22Rv1 (cell line): ENCODE data around the gene DPCD.

Experiments
- ZFX ChIP-seq: fragments of 450-650 bp; IDR thresholded peaks from 2 replicates; pipeline ENCODE4 v1.6.1; 2017; ENCODE audit warnings: antibody characterized with exemption, borderline replicate concordance
- TF ChIP-seq, protein P1 (sequence below): fragments of 450-650 bp; IDR thresholded peaks from 2 replicates; pipeline ENCODE4 v1.5.1; 2017; ENCODE audit warnings: mild to moderate bottlenecking

DNA sequence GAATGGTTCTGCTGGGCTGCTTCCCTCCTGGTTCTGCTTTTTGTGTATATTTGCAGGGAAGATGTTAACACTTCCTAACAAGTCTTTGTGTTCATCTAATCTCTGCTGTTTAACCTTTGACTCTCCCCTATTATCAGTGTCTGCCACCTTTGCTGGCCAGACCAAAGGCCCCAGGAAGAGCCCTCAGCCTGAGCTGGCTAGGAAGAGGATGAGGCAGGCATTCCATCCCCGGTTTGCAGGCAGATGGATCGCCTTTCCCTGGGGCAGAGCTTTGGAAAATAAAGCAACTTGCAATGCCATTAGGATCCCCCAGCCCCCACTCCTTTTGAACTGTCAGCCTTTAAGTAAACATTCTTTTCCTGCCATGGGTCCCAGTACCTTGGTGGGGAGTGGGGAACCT lies 19.0 kb downstream of the DPCD start:
- TF ChIP-seq, protein P1, sequence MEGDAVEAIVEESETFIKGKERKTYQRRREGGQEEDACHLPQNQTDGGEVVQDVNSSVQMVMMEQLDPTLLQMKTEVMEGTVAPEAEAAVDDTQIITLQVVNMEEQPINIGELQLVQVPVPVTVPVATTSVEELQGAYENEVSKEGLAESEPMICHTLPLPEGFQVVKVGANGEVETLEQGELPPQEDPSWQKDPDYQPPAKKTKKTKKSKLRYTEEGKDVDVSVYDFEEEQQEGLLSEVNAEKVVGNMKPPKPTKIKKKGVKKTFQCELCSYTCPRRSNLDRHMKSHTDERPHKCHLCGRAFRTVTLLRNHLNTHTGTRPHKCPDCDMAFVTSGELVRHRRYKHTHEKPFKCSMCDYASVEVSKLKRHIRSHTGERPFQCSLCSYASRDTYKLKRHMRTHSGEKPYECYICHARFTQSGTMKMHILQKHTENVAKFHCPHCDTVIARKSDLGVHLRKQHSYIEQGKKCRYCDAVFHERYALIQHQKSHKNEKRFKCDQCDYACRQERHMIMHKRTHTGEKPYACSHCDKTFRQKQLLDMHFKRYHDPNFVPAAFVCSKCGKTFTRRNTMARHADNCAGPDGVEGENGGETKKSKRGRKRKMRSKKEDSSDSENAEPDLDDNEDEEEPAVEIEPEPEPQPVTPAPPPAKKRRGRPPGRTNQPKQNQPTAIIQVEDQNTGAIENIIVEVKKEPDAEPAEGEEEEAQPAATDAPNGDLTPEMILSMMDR = no peak
- TF ChIP-seq ZFX = no peak
